DOHH2 (cell line): ENCODE data around the gene CENPI.
"Not testable (repeated sequence)": the region's sequence is repeated elsewhere in the genome, so short reads cannot be mapped to it uniquely, and the experiment has no call there.

Experiments
- H3F3A ChIP-seq: fragments of 200-600 bp; sonication (generic), shearing (Covaris generic); 2 replicates; pipeline ENCODE4 v1.6.0; 2016; ENCODE audit warnings: antibody characterized with exemption, mild to moderate bottlenecking; ENCODE audit not compliant: control insufficient read depth, insufficient read depth
- H3K27ac ChIP-seq: fragments of 200-600 bp; sonication (generic); 2 replicates; pipeline ENCODE4 v1.5.1; 2014; ENCODE audit warnings: low read depth, mild to moderate bottlenecking, low read length, moderate library complexity
- H3K27me3 ChIP-seq: fragments of 200-600 bp; sonication (generic); 2 replicates; pipeline ENCODE4 v1.6.1; 2014; ENCODE audit warnings: mild to moderate bottlenecking, low read length, mixed read lengths; ENCODE audit not compliant: control insufficient read depth
- H3K36me3 ChIP-seq: fragments of 200-600 bp; sonication (generic); 2 replicates; pipeline ENCODE4 v1.6.1; 2014; ENCODE audit warnings: mild to moderate bottlenecking, low read length, moderate library complexity, mixed read lengths; ENCODE audit not compliant: control insufficient read depth
- H3K4me1 ChIP-seq: fragments of 200-600 bp; sonication (generic); 2 replicates; pipeline ENCODE4 v1.6.1; 2014; ENCODE audit warnings: mild to moderate bottlenecking, low read length, mixed read lengths; ENCODE audit not compliant: control insufficient read depth
- H3K4me2 ChIP-seq: fragments of 200-600 bp; sonication (generic); 2 replicates; pipeline ENCODE4 v1.6.0; 2014; ENCODE audit warnings: mild to moderate bottlenecking, low read length, moderate library complexity
- H3K4me3 ChIP-seq: fragments of 200-600 bp; sonication (generic); 2 replicates; pipeline ENCODE4 v1.5.1; 2014; ENCODE audit warnings: mild to moderate bottlenecking, low read length, mixed read lengths
- H3K79me2 ChIP-seq: fragments of 200-600 bp; sonication (generic); 2 replicates; pipeline ENCODE4 v1.6.1; 2014; ENCODE audit warnings: mild to moderate bottlenecking, low read length, mixed read lengths; ENCODE audit not compliant: control insufficient read depth
- H3K9me2 ChIP-seq: fragments of 200-600 bp; sonication (generic); replicated peaks from 2 replicates; pipeline ENCODE4 v1.6.1; 2014; ENCODE audit warnings: mild to moderate bottlenecking, low read length, mixed read lengths; ENCODE audit not compliant: control insufficient read depth
- H3K9me3 ChIP-seq: fragments of 200-600 bp; sonication (generic); 2 replicates; pipeline ENCODE4 v1.6.1; 2014; ENCODE audit warnings: antibody characterized with exemption, low read length, mixed read lengths; ENCODE audit not compliant: control insufficient read depth, insufficient read depth
- H4K20me1 ChIP-seq: fragments of 200-600 bp; sonication (generic); 2 replicates; pipeline ENCODE4 v1.6.0; 2014; ENCODE audit warnings: low read depth, mild to moderate bottlenecking, antibody characterized with exemption, low read length, moderate library complexity; ENCODE audit not compliant: control insufficient read depth, insufficient read depth
- EZH2phosphoT487 ChIP-seq: fragments of 200-600 bp; sonication (generic); IDR thresholded peaks from 2 replicates; pipeline ENCODE4 v1.6.1; 2017; ENCODE audit warnings: borderline replicate concordance, mild to moderate bottlenecking, antibody characterized with exemption, low read length, moderate library complexity, mixed read lengths
- TF ChIP-seq, protein P1 (sequence below): fragments of 200-600 bp; sonication (generic); IDR thresholded peaks from one replicate; pipeline ENCODE4 v1.5.1; 2014; ENCODE audit warnings: antibody characterized with exemption, mild to moderate bottlenecking, low read depth, low read length; ENCODE audit not compliant: poor library complexity, severe bottlenecking

Gene CENPI, protein sequence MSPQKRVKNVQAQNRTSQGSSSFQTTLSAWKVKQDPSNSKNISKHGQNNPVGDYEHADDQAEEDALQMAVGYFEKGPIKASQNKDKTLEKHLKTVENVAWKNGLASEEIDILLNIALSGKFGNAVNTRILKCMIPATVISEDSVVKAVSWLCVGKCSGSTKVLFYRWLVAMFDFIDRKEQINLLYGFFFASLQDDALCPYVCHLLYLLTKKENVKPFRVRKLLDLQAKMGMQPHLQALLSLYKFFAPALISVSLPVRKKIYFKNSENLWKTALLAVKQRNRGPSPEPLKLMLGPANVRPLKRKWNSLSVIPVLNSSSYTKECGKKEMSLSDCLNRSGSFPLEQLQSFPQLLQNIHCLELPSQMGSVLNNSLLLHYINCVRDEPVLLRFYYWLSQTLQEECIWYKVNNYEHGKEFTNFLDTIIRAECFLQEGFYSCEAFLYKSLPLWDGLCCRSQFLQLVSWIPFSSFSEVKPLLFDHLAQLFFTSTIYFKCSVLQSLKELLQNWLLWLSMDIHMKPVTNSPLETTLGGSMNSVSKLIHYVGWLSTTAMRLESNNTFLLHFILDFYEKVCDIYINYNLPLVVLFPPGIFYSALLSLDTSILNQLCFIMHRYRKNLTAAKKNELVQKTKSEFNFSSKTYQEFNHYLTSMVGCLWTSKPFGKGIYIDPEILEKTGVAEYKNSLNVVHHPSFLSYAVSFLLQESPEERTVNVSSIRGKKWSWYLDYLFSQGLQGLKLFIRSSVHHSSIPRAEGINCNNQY

GRCh38 chrX:101097546-101098453, at the start of gene CENPI:
TSS of gene CENPI (plus strand) at chrX:101098204. CDS start at chrX:101101071, 2,867 bp downstream.
- H3K36me3 ChIP-seq = peaks cover 37% of the 10 kb centered on the region
- TF ChIP-seq, protein P1, sequence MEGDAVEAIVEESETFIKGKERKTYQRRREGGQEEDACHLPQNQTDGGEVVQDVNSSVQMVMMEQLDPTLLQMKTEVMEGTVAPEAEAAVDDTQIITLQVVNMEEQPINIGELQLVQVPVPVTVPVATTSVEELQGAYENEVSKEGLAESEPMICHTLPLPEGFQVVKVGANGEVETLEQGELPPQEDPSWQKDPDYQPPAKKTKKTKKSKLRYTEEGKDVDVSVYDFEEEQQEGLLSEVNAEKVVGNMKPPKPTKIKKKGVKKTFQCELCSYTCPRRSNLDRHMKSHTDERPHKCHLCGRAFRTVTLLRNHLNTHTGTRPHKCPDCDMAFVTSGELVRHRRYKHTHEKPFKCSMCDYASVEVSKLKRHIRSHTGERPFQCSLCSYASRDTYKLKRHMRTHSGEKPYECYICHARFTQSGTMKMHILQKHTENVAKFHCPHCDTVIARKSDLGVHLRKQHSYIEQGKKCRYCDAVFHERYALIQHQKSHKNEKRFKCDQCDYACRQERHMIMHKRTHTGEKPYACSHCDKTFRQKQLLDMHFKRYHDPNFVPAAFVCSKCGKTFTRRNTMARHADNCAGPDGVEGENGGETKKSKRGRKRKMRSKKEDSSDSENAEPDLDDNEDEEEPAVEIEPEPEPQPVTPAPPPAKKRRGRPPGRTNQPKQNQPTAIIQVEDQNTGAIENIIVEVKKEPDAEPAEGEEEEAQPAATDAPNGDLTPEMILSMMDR = no peak
- no peak for TF ChIP-seq EZH2phosphoT487
- peaks cover 31% of the 10 kb centered on the region for H3K4me1 ChIP-seq
- H3K27ac ChIP-seq = peak within 1 kb of the TSS; percentile 56
- H3K9me2 ChIP-seq = no peaks in the 10 kb centered on the region
- H3K9me3 ChIP-seq = no peaks in the 10 kb centered on the region
- H3F3A ChIP-seq = no peaks in the 10 kb centered on the region
- peak within 1 kb of the TSS; percentile 87 for H3K4me3 ChIP-seq
- no peaks in the 10 kb centered on the region for H4K20me1 ChIP-seq
- peaks cover 36% of the 10 kb centered on the region for H3K79me2 ChIP-seq
- no peaks in the 10 kb centered on the region for H3K27me3 ChIP-seq
- peak within 1 kb of the TSS; percentile 75 for H3K4me2 ChIP-seq

GRCh38 chrX:101051153-101051548, 46.9 kb upstream of the CENPI start:
- H4K20me1 ChIP-seq = no peaks in the 10 kb centered on the region
- no peaks in the 10 kb centered on the region for H3K27me3 ChIP-seq
- peaks cover 24% of the 10 kb centered on the region for H3K79me2 ChIP-seq
- H3F3A ChIP-seq = no peaks in the 10 kb centered on the region
- peaks cover 4% of the 10 kb centered on the region; the same call in 1 of the 2 replicates for H3K36me3 ChIP-seq
- peaks cover 9% of the 10 kb centered on the region for H3K4me1 ChIP-seq
- TF ChIP-seq, protein P1 = no peak
- no peak for TF ChIP-seq EZH2phosphoT487
- no peaks in the 10 kb centered on the region for H3K9me3 ChIP-seq
- H3K9me2 ChIP-seq = no peaks in the 10 kb centered on the region
- H3K4me2 ChIP-seq = peak overlapping the region; percentile 80
- H3K27ac ChIP-seq = peak overlapping the region; percentile 61
- H3K4me3 ChIP-seq = peak overlapping the region; percentile 95

DNA sequence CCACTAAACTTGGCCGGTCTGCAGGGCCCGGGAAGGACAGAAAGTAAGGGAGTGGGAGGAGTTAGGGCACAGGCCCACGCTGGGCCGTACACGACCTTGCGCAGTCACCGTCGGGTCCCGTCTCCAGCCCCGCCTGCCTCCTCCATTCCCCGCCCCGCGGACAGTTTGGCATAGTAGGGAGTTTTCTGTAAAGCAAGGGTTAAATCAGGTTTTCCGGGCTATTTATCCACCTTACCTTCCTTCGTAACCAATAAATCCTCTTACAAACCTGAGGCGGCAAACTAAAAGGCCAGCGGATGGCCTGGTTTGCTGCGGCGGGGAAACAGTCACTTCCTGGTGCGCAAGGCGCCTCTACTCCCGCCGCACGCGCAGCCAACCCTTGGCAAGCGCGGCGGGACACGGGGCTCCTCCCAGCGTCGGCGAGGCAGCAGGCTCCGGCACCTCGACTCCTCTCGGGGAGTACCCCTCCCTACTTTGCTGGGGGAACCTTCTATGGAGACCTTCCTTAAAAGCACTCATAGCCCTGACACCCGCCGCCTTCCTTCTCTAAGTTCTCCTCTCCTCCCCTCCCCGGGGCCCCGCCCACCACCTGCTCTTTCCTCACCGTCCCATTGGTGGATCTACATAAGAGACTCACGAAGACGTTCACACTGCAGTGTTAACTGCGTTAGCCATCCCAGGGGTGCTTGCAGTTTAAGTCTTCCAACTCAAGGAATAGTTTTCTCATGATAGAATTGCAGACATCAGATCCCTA, 46.3 kb upstream of the CENPI start, which contains the start of gene TRMT2B:
Gene TRMT2B, minus strand, starts transcription at position 563 of the 754 bp plus-strand sequence. CDS start 9,822 bp downstream, outside the sequence.
- Histone ChIP-seq H3K9me3 (no peaks in the 10 kb centered on the region), H3K4me2 (peak within 1 kb of the TSS; percentile 80), H3K36me3 (peaks cover 4% of the 10 kb centered on the region; the same call in 1 of the 2 replicates), H3K79me2 (peaks cover 24% of the 10 kb centered on the region), H3K9me2 (no peaks in the 10 kb centered on the region), H3K27me3 (no peaks in the 10 kb centered on the region), H3K4me3 (peak within 1 kb of the TSS; percentile 95), H3K27ac (peak within 1 kb of the TSS; percentile 61), H3F3A (no peaks in the 10 kb centered on the region), H3K4me1 (peaks cover 9% of the 10 kb centered on the region), H4K20me1 (no peaks in the 10 kb centered on the region)
- TF ChIP-seq EZH2phosphoT487 = no peak

DNA sequence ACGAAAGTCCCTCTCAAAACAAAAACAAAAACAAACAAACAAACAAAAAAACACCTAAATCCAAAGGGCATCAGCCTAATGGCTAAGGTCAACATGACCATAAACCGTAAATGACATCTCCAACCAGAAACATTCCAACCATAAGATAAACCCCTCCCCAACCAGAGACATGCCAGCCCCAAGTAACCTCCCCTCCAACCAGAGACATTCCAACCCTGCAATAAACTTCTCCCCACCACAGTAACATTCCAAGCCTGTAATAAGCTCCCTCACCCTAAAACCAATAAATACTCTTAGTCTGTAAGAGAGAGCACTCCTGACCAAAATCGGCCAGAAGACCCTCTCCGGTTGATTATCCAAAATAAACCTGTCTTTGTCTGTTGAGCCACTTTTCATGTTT, 41.5 kb upstream of the CENPI start:
- not testable (repeated sequence) for H3K4me2 ChIP-seq, H3K36me3 ChIP-seq, H3K9me3 ChIP-seq, H3K27me3 ChIP-seq, H3K27ac ChIP-seq, H3K4me3 ChIP-seq, H3F3A ChIP-seq, H3K79me2 ChIP-seq, H3K9me2 ChIP-seq, H4K20me1 ChIP-seq
- peaks cover 11% of the 10 kb centered on the region for H3K4me1 ChIP-seq
